MM.1S (cell line): ENCODE measurements around the gene GRK3.

Source experiments
- DNase-seq: peaks from one replicate; pipeline ENCODE4 v3.0.0-alpha.2; 2015
- H2AFZ ChIP-seq: fragments of 300-600 bp; sonication (generic); 2 replicates; pipeline ENCODE4 v1.6.0; 2016; ENCODE audit warnings: antibody characterized with exemption, low read length
- H3F3A ChIP-seq: fragments of 300-600 bp; sonication (generic); 2 replicates; pipeline ENCODE4 v1.6.1; 2016; ENCODE audit warnings: mild to moderate bottlenecking, antibody characterized with exemption, low read length, moderate library complexity, mixed read lengths; ENCODE audit not compliant: insufficient read depth
- H3K27ac ChIP-seq: fragments of 300-600 bp; sonication (generic); 2 replicates; pipeline ENCODE4 v1.5.1; 2016; ENCODE audit warnings: mild to moderate bottlenecking, low read length
- H3K27me3 ChIP-seq: fragments of 300-600 bp; sonication (generic); replicated peaks from 2 replicates; pipeline ENCODE4 v1.6.0; 2016; ENCODE audit warnings: low read length; ENCODE audit not compliant: insufficient read depth
- H3K36me3 ChIP-seq: fragments of 300-600 bp; sonication (generic); replicated peaks from 2 replicates; pipeline ENCODE4 v1.6.1; 2016; ENCODE audit warnings: mild to moderate bottlenecking, low read length, mixed read lengths; ENCODE audit not compliant: insufficient read depth
- H3K4me1 ChIP-seq: fragments of 300-600 bp; sonication (generic); 2 replicates; pipeline ENCODE4 v1.6.1; 2016; ENCODE audit warnings: low read length, mixed read lengths
- H3K4me2 ChIP-seq: fragments of 300-600 bp; sonication (generic); 2 replicates; pipeline ENCODE4 v1.6.0; 2016; ENCODE audit warnings: low read depth, low read length
- H3K4me3 ChIP-seq: fragments of 300-600 bp; sonication (generic); 2 replicates; pipeline ENCODE4 v1.5.1; 2016; ENCODE audit warnings: low read length, mixed read lengths
- H3K79me2 ChIP-seq: fragments of 300-600 bp; sonication (generic); 2 replicates; pipeline ENCODE4 v1.6.1; 2016; ENCODE audit warnings: mixed run types, low read length, mixed read lengths
- H3K9ac ChIP-seq: fragments of 300-600 bp; sonication (generic); 2 replicates; pipeline ENCODE4 v1.6.1; 2016; ENCODE audit warnings: low read length, mixed read lengths
- H3K9me2 ChIP-seq: fragments of 300-600 bp; sonication (generic); replicated peaks from 2 replicates; pipeline ENCODE4 v1.6.1; 2016; ENCODE audit warnings: mild to moderate bottlenecking, low read length, mixed read lengths; ENCODE audit not compliant: insufficient read depth
- H3K9me3 ChIP-seq: fragments of 300-600 bp; sonication (generic); replicated peaks from 2 replicates; pipeline ENCODE4 v1.6.1; 2016; ENCODE audit warnings: mild to moderate bottlenecking, low read length, mixed read lengths; ENCODE audit not compliant: insufficient read depth
- H4K20me1 ChIP-seq: fragments of 300-600 bp; sonication (generic); 2 replicates; pipeline ENCODE4 v1.6.1; 2016; ENCODE audit warnings: mild to moderate bottlenecking, low read length, moderate library complexity, mixed read lengths; ENCODE audit not compliant: insufficient read depth
- CTCF ChIP-seq: fragments of 300-600 bp; sonication (generic); IDR thresholded peaks from 2 replicates; pipeline ENCODE4 v1.5.1; 2016; ENCODE audit warnings: antibody characterized with exemption, low read length, mixed read lengths
- EZH2 ChIP-seq: fragments of 300-600 bp; sonication (generic); optimal IDR thresholded peaks from 2 replicates; pipeline ENCODE3; 2017; ENCODE audit warnings: low read depth, mild to moderate bottlenecking, antibody characterized with exemption, low read length, mixed read lengths
- EZH2phosphoT487 ChIP-seq: fragments of 300-600 bp; sonication (generic); IDR thresholded peaks from 2 replicates; pipeline ENCODE4 v1.6.1; 2018; ENCODE audit warnings: antibody characterized with exemption, low read length

The GRK3 gene

GRCh38 chr22:25701056-25701780 lies 136.7 kb downstream of the GRK3 start:
- Histone ChIP-seq H3K4me1 (no peaks in the 10 kb centered on the region), H3K36me3 (no peaks in the 10 kb centered on the region), H3K79me2 (no peaks in the 10 kb centered on the region), H3K27me3 (no peaks in the 10 kb centered on the region), H3K9me3 (no peaks in the 10 kb centered on the region), H3F3A (no peaks in the 10 kb centered on the region), H3K9me2 (no peaks in the 10 kb centered on the region), H3K9ac (no peak overlapping the region), H2AFZ (no peak overlapping the region), H4K20me1 (no peaks in the 10 kb centered on the region), H3K4me3 (no peak overlapping the region), H3K4me2 (no peak overlapping the region), H3K27ac (no peak overlapping the region)
- TF ChIP-seq EZH2phosphoT487 (no peak), EZH2 (no peak), CTCF (no peak)
- DNase-seq = no peak

- Histone ChIP-seq H3K9me2 (no peaks in the 10 kb centered on the region), H3K4me1 (no peaks in the 10 kb centered on the region), H3K27ac (no peak overlapping the region), H3K9me3 (no peaks in the 10 kb centered on the region), H3F3A (no peaks in the 10 kb centered on the region), H3K36me3 (no peaks in the 10 kb centered on the region), H3K79me2 (no peaks in the 10 kb centered on the region), H3K27me3 (no peaks in the 10 kb centered on the region), H4K20me1 (no peaks in the 10 kb centered on the region), H3K4me2 (no peak overlapping the region), H2AFZ (no peak overlapping the region), H3K4me3 (no peak overlapping the region), H3K9ac (no peak overlapping the region)
- TF ChIP-seq EZH2 (no peak), CTCF (peak; percentile 35)
- peak; percentile 10 for DNase-seq
Observed at GRCh38 chr22:25702040-25702439, 137.6 kb downstream of the GRK3 start.

GRCh38 chr22:25702571-25703167 lies 138.2 kb downstream of the GRK3 start:
- Histone ChIP-seq H3K36me3 (no peaks in the 10 kb centered on the region), H3K27ac (no peak overlapping the region), H3K9me2 (no peaks in the 10 kb centered on the region), H3K9me3 (no peaks in the 10 kb centered on the region), H3K79me2 (no peaks in the 10 kb centered on the region), H3F3A (no peaks in the 10 kb centered on the region), H3K4me2 (no peak overlapping the region), H3K9ac (no peak overlapping the region), H3K4me1 (no peaks in the 10 kb centered on the region), H3K27me3 (no peaks in the 10 kb centered on the region), H2AFZ (no peak overlapping the region), H3K4me3 (no peak overlapping the region), H4K20me1 (no peaks in the 10 kb centered on the region)
- DNase-seq = no peak
- TF ChIP-seq EZH2phosphoT487 = no peak
- no peak for TF ChIP-seq CTCF
- no peak for TF ChIP-seq EZH2
